H1 (cell line): ENCODE data around the gene DPYSL4. TPM values are rescaled to one million over a fixed set of nuclear protein-coding genes. Genes with fewer than 3 reads are reported as not detected.

Source experiments
- CBX5 ChIP-seq: fragments of 300-800, 300-1000 bp; sonication (generic); IDR thresholded peaks from 2 replicates; pipeline ENCODE4 v1.7.1; 2016; ENCODE audit warnings: antibody characterized with exemption, low read length, low read depth
- CHD1 ChIP-seq: IDR thresholded peaks from 2 replicates; pipeline ENCODE4 v1.6.1; 2012; ENCODE audit warnings: low read depth, low read length, improper control_type of control experiment
- CTBP2 ChIP-seq: IDR thresholded peaks from 2 replicates; pipeline ENCODE4 v1.7.0; 2011; ENCODE audit warnings: borderline replicate concordance, mild to moderate bottlenecking, moderate library complexity, mixed read lengths, low read length; ENCODE audit not compliant: insufficient read depth, insufficient read length
- FOSL1 ChIP-seq: IDR thresholded peaks from 2 replicates; pipeline ENCODE4 v1.6.1; 2011; ENCODE audit warnings: mild to moderate bottlenecking, low read depth, low read length, moderate library complexity; ENCODE audit not compliant: insufficient read depth
- HDAC2 ChIP-seq, 2 experiments: fragments of 300-600 bp in 1 of 2; sonication (generic) in 1 of 2; IDR thresholded peaks; 2 replicates each; pipeline ENCODE4 v1.6.1; 2011 to 2012; ENCODE audit warnings: low read depth in 2 of 2, low read length in 2 of 2, mild to moderate bottlenecking in 2 of 2, moderate library complexity in 2 of 2, borderline replicate concordance in 1 of 2, inconsistent platforms in 1 of 2
- POLR2AphosphoS5 ChIP-seq: IDR thresholded peaks from 2 replicates; pipeline ENCODE4 v1.6.1; 2011; ENCODE audit warnings: low read depth, low read length
- RBBP5 ChIP-seq: IDR thresholded peaks from 2 replicates; pipeline ENCODE4 v1.7.1; 2012; ENCODE audit warnings: low read depth, mild to moderate bottlenecking, inconsistent platforms, low read length, moderate library complexity, borderline replicate concordance
- RXRA ChIP-seq: IDR thresholded peaks from 2 replicates; pipeline ENCODE4 v1.6.1; 2011; ENCODE audit warnings: low read depth, mild to moderate bottlenecking, low read length, moderate library complexity; ENCODE audit not compliant: insufficient read depth
- ZNF274 ChIP-seq: IDR thresholded peaks from 2 replicates; pipeline ENCODE4 v1.7.0; 2012; ENCODE audit warnings: low read length, borderline replicate concordance; ENCODE audit errors: extremely low read depth
- polyA plus RNA-seq, 7 experiments: library from polyadenylated mRNA; depleted of rRNA in 3 of 7; stranded (reverse) in 5 of 7; unstranded in 2 of 7; fragments of >200 nt in 5 of 7; fragments of 200-250 nt in 2 of 7; gene quantifications; 1 replicate in 5 of 7; 2 replicates in 1 of 7; 4 replicates in 1 of 7; pipeline versions ENCODE4 v1.2.1 to v1.2.3, GENCODE V29; 2011 to 2013; ENCODE audit warnings: missing spikeins in 2 of 7, mixed read lengths in 2 of 7
- total RNA-seq: library from RNA; stranded (reverse); fragmentation: NEBNext Ultra II Directional; extraction: Animal tissue kit (Norgen Biotek cat#: 25700); gene quantifications from 2 replicates; pipeline ENCODE4 v1.2.1, GENCODE V29; 2021
- TF ChIP-seq, protein P1 (sequence below): fragments of 300-600 bp; sonication (generic); IDR thresholded peaks from 2 replicates; pipeline ENCODE4 v1.7.1; 2012; ENCODE audit warnings: low read length, moderate library complexity, mild to moderate bottlenecking, inconsistent platforms; ENCODE audit not compliant: insufficient replicate concordance

Gene DPYSL4
- total and polyA plus RNA-seq, 2 of the 8 experiments (the other 6 are each of a cell fraction or from before 2014, with no cell fraction given) = 12.9 to 15.2 TPM

DNA sequence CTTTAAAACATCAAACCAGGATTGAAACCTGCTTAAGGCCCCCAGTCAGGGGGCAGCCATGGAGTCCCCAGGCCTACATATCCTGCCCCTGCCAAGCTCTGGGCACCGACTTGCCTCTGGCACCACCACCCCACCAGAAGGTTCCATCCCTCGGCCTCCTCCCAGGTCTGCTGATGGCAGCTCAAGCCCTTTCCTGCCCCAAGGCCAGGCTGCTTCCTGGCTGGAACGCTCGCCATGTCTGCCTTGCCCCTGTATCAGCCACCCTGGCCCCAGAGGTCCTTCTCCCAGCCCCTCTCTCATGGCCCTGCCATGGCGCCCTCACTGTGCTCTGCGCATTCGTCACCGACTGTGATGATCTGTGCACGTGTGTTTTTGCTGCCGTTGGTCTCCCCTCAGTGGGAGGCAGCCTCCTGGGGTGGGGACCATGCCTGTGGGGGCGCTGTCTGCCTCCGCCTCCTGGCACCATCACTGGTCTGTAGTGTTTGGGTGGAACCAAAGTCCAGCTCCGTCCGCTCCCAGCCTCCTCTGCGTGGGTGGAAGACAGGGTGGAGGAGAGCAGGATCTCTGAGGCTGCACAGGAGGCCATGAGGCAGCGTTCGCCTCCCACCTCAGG is 3.2 kb downstream of the DPYSL4 start (continued):
- TF ChIP-seq, protein P1, sequence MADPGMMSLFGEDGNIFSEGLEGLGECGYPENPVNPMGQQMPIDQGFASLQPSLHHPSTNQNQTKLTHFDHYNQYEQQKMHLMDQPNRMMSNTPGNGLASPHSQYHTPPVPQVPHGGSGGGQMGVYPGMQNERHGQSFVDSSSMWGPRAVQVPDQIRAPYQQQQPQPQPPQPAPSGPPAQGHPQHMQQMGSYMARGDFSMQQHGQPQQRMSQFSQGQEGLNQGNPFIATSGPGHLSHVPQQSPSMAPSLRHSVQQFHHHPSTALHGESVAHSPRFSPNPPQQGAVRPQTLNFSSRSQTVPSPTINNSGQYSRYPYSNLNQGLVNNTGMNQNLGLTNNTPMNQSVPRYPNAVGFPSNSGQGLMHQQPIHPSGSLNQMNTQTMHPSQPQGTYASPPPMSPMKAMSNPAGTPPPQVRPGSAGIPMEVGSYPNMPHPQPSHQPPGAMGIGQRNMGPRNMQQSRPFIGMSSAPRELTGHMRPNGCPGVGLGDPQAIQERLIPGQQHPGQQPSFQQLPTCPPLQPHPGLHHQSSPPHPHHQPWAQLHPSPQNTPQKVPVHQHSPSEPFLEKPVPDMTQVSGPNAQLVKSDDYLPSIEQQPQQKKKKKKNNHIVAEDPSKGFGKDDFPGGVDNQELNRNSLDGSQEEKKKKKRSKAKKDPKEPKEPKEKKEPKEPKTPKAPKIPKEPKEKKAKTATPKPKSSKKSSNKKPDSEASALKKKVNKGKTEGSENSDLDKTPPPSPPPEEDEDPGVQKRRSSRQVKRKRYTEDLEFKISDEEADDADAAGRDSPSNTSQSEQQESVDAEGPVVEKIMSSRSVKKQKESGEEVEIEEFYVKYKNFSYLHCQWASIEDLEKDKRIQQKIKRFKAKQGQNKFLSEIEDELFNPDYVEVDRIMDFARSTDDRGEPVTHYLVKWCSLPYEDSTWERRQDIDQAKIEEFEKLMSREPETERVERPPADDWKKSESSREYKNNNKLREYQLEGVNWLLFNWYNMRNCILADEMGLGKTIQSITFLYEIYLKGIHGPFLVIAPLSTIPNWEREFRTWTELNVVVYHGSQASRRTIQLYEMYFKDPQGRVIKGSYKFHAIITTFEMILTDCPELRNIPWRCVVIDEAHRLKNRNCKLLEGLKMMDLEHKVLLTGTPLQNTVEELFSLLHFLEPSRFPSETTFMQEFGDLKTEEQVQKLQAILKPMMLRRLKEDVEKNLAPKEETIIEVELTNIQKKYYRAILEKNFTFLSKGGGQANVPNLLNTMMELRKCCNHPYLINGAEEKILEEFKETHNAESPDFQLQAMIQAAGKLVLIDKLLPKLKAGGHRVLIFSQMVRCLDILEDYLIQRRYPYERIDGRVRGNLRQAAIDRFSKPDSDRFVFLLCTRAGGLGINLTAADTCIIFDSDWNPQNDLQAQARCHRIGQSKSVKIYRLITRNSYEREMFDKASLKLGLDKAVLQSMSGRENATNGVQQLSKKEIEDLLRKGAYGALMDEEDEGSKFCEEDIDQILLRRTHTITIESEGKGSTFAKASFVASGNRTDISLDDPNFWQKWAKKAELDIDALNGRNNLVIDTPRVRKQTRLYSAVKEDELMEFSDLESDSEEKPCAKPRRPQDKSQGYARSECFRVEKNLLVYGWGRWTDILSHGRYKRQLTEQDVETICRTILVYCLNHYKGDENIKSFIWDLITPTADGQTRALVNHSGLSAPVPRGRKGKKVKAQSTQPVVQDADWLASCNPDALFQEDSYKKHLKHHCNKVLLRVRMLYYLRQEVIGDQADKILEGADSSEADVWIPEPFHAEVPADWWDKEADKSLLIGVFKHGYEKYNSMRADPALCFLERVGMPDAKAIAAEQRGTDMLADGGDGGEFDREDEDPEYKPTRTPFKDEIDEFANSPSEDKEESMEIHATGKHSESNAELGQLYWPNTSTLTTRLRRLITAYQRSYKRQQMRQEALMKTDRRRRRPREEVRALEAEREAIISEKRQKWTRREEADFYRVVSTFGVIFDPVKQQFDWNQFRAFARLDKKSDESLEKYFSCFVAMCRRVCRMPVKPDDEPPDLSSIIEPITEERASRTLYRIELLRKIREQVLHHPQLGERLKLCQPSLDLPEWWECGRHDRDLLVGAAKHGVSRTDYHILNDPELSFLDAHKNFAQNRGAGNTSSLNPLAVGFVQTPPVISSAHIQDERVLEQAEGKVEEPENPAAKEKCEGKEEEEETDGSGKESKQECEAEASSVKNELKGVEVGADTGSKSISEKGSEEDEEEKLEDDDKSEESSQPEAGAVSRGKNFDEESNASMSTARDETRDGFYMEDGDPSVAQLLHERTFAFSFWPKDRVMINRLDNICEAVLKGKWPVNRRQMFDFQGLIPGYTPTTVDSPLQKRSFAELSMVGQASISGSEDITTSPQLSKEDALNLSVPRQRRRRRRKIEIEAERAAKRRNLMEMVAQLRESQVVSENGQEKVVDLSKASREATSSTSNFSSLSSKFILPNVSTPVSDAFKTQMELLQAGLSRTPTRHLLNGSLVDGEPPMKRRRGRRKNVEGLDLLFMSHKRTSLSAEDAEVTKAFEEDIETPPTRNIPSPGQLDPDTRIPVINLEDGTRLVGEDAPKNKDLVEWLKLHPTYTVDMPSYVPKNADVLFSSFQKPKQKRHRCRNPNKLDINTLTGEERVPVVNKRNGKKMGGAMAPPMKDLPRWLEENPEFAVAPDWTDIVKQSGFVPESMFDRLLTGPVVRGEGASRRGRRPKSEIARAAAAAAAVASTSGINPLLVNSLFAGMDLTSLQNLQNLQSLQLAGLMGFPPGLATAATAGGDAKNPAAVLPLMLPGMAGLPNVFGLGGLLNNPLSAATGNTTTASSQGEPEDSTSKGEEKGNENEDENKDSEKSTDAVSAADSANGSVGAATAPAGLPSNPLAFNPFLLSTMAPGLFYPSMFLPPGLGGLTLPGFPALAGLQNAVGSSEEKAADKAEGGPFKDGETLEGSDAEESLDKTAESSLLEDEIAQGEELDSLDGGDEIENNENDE = no peak
- TF ChIP-seq FOSL1 (no peak), HDAC2 (IDR thresholded peaks at IDR 0.05; ENCODE audit: borderline replicate concordance in 1 of 2, low read depth in 2 of 2, low read length in 2 of 2) (no peak), RXRA (no peak), ZNF274 (no peak), RBBP5 (no peak), CTBP2 (no peak), CBX5 (no peak), CHD1 (no peak), POLR2AphosphoS5 (no peak)
